ENCODE data around the gene ZNF557.

ZNF557 gene

DNA sequence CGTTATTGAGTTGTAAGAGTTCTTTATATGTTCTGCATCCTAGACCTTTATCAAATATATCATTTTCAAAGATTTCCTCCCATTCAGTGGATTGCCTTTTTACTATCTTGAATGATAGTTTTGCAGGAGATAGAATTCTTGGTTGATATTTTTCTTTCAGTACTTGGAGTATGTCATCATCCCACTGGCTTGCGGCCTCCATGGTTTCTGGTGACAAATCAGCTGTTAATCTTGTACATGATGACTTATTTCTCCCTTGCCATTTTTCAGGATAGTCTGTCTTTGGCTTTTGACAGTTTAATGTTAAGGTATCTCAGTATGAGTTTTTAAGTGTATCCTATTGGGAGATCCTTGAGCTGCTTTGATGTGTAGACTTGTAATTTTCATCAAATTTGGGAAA lies 8.5 kb downstream of the ZNF557 start:
- Histone ChIP-seq H2AFZ (ENCODE audit: low read length) (no peak overlapping the region), H3K27me3 (ENCODE audit: insufficient read depth, low read length, poor library complexity, severe bottlenecking) (peaks cover 16% of the 10 kb centered on the region), H3K4me1 (ENCODE audit: insufficient read depth, low read length, poor library complexity, severe bottlenecking) (no peaks in the 10 kb centered on the region), H3K9ac (ENCODE audit: low read depth, low read length, poor library complexity, severe bottlenecking) (no peak overlapping the region), H3K36me3 (ENCODE audit: insufficient read depth, low read length) (peaks cover 88% of the 10 kb centered on the region), H3K79me2 (ENCODE audit: insufficient read depth, low read length) (0 out of 2 replicates have a peak, but pooled peaks cover 6% of the 10 kb centered on the region), H4K20me1 (ENCODE audit: insufficient read depth, low read length, poor library complexity, severe bottlenecking) (no peaks in the 10 kb centered on the region), H3K9me2 (replicated peaks; ENCODE audit: low read depth, low read length) (no peaks in the 10 kb centered on the region), H3K4me2 (ENCODE audit: low read depth, low read length, poor library complexity, severe bottlenecking) (no peak overlapping the region), H3K4me3 (ENCODE audit: low read length, poor library complexity, severe bottlenecking) (no peak overlapping the region), H3K9me3 (ENCODE audit: insufficient read depth, low read depth, low read length) (peaks cover 53% of the 10 kb centered on the region), H3F3A (ENCODE audit: low read depth) (no peaks in the 10 kb centered on the region; the same call in 1 of the 2 replicates)
- TF ChIP-seq EZH2phosphoT487 (IDR thresholded peaks at IDR 0.05; ENCODE audit: borderline replicate concordance): no peak
- TF ChIP-seq, protein P1, sequence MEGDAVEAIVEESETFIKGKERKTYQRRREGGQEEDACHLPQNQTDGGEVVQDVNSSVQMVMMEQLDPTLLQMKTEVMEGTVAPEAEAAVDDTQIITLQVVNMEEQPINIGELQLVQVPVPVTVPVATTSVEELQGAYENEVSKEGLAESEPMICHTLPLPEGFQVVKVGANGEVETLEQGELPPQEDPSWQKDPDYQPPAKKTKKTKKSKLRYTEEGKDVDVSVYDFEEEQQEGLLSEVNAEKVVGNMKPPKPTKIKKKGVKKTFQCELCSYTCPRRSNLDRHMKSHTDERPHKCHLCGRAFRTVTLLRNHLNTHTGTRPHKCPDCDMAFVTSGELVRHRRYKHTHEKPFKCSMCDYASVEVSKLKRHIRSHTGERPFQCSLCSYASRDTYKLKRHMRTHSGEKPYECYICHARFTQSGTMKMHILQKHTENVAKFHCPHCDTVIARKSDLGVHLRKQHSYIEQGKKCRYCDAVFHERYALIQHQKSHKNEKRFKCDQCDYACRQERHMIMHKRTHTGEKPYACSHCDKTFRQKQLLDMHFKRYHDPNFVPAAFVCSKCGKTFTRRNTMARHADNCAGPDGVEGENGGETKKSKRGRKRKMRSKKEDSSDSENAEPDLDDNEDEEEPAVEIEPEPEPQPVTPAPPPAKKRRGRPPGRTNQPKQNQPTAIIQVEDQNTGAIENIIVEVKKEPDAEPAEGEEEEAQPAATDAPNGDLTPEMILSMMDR (conservative IDR thresholded peaks at IDR 0.05; ENCODE audit: low read length): no peak

DNA sequence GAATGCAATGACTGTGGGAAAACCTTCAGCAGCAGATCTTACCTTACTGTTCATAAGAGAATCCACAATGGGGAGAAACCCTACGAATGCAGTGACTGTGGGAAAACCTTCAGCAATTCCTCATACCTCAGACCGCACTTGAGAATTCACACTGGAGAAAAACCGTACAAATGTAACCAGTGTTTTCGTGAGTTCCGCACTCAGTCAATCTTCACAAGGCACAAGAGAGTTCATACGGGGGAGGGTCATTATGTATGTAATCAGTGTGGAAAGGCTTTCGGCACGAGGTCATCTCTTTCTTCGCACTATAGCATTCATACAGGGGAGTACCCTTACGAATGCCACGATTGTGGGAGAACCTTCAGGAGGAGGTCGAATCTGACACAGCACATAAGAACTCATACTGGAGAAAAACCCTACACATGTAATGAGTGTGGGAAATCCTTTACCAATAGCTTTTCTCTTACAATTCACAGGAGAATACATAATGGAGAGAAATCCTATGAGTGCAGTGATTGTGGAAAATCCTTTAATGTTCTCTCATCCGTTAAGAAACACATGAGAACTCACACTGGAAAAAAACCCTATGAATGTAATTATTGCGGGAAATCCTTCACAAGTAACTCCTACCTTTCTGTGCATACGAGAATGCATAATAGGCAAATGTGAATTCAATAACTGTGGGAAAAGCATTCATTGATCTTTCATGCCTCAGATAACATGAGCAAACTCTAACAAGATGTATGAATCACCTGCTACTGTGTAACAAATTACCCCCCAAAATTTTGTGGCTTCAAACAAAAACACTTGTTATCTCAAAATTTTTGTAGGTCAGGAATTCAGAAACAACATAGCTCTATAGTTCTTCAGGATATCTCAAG lies 13.8 kb downstream of the ZNF557 start:
- no peaks in the 10 kb centered on the region; the same call in 1 of the 2 replicates for H3F3A ChIP-seq (ENCODE audit: low read depth)
- peaks cover 68% of the 10 kb centered on the region for H3K36me3 ChIP-seq (ENCODE audit: insufficient read depth, low read length)
- 0 out of 2 replicates have a peak, but pooled peaks cover 3% of the 10 kb centered on the region for H3K79me2 ChIP-seq (ENCODE audit: insufficient read depth, low read length)
- H3K9me2 ChIP-seq (replicated peaks; ENCODE audit: low read depth, low read length): no peaks in the 10 kb centered on the region
- TF ChIP-seq, protein P1 (conservative IDR thresholded peaks at IDR 0.05; ENCODE audit: low read length): no peak
- no peak for TF ChIP-seq EZH2phosphoT487 (IDR thresholded peaks at IDR 0.05; ENCODE audit: borderline replicate concordance)
- no peaks in the 10 kb centered on the region for H4K20me1 ChIP-seq (ENCODE audit: insufficient read depth, low read length, poor library complexity, severe bottlenecking)
- H3K4me1 ChIP-seq (ENCODE audit: insufficient read depth, low read length, poor library complexity, severe bottlenecking): no peaks in the 10 kb centered on the region
- no peak overlapping the region for H3K9ac ChIP-seq (ENCODE audit: low read depth, low read length, poor library complexity, severe bottlenecking)
- peaks cover 65% of the 10 kb centered on the region for H3K9me3 ChIP-seq (ENCODE audit: insufficient read depth, low read depth, low read length)
- no peak overlapping the region for H3K4me3 ChIP-seq (ENCODE audit: low read length, poor library complexity, severe bottlenecking)
- H2AFZ ChIP-seq (ENCODE audit: low read length): no peak overlapping the region
- H3K27me3 ChIP-seq (ENCODE audit: insufficient read depth, low read length, poor library complexity, severe bottlenecking): peaks cover 24% of the 10 kb centered on the region
- no peak overlapping the region for H3K4me2 ChIP-seq (ENCODE audit: low read depth, low read length, poor library complexity, severe bottlenecking)

DNA sequence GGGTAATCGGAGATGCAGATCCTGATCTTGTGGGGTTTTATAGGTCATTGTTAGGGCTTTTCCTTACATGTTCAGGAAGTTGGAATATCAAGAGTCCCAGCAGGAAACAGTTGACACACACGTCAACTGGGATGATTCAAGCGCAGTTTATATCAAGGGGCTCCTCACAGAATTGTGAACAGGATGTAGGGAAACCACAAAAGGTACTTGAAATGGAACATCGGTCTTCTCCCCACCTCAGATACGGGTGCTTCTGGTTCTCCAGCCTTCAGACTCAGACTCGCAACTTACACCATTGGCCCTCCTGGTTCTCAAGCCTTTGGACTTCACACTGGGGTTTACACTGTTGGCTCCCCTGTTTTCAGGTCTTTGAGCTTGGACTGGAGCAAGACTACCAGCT lies 19.5 kb downstream of the ZNF557 start:
- no peaks in the 10 kb centered on the region for H3F3A ChIP-seq (ENCODE audit: low read depth)
- no peak overlapping the region for H3K4me3 ChIP-seq (ENCODE audit: low read length, poor library complexity, severe bottlenecking)
- TF ChIP-seq, protein P1 (conservative IDR thresholded peaks at IDR 0.05; ENCODE audit: low read length): no peak
- no peak for TF ChIP-seq EZH2phosphoT487 (IDR thresholded peaks at IDR 0.05; ENCODE audit: borderline replicate concordance)
- no peak overlapping the region for H3K9ac ChIP-seq (ENCODE audit: low read depth, low read length, poor library complexity, severe bottlenecking)
- peaks cover 18% of the 10 kb centered on the region; the same call in 1 of the 2 replicates for H3K9me3 ChIP-seq (ENCODE audit: insufficient read depth, low read depth, low read length)
- peaks cover 11% of the 10 kb centered on the region for H3K36me3 ChIP-seq (ENCODE audit: insufficient read depth, low read length)
- H3K9me2 ChIP-seq (replicated peaks; ENCODE audit: low read depth, low read length): no peaks in the 10 kb centered on the region
- H2AFZ ChIP-seq (ENCODE audit: low read length): no peak overlapping the region
- H3K27me3 ChIP-seq (ENCODE audit: insufficient read depth, low read length, poor library complexity, severe bottlenecking): no peaks in the 10 kb centered on the region
- no peak overlapping the region for H3K4me2 ChIP-seq (ENCODE audit: low read depth, low read length, poor library complexity, severe bottlenecking)
- H3K4me1 ChIP-seq (ENCODE audit: insufficient read depth, low read length, poor library complexity, severe bottlenecking): peaks cover 6% of the 10 kb centered on the region
- no peaks in the 10 kb centered on the region for H4K20me1 ChIP-seq (ENCODE audit: insufficient read depth, low read length, poor library complexity, severe bottlenecking)
- H3K79me2 ChIP-seq (ENCODE audit: insufficient read depth, low read length): no peaks in the 10 kb centered on the region

Data from Loucy (cell line).